ENCODE data around the gene CFDP1.

DNA sequence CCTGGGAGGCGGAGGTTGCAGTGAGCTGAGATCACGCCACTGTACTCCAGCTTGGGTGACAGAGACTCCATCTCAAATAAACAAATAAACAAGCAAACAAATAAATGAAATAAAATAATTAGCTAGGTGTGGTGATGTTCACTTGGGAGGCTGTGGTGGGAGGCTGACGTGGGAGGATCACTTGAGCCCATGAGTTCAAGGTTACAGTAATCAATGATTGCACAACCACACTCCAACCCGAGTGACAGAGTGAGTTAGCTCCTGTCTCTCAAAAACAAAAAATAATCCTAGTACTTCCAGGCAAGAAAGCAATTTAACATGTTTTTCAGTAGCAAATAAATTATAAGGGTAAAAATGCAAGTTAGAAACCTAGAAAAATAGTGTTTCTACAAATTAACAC is 26.4 kb downstream of the CFDP1 start:
- TF ChIP-seq EP300 (IDR thresholded peaks at IDR 0.05) (no peak), POLR2AphosphoS5 (IDR thresholded peaks at IDR 0.05) (no peak), POLR2A (IDR thresholded peaks at IDR 0.05) (no peak)
- TF ChIP-seq, protein P1, sequence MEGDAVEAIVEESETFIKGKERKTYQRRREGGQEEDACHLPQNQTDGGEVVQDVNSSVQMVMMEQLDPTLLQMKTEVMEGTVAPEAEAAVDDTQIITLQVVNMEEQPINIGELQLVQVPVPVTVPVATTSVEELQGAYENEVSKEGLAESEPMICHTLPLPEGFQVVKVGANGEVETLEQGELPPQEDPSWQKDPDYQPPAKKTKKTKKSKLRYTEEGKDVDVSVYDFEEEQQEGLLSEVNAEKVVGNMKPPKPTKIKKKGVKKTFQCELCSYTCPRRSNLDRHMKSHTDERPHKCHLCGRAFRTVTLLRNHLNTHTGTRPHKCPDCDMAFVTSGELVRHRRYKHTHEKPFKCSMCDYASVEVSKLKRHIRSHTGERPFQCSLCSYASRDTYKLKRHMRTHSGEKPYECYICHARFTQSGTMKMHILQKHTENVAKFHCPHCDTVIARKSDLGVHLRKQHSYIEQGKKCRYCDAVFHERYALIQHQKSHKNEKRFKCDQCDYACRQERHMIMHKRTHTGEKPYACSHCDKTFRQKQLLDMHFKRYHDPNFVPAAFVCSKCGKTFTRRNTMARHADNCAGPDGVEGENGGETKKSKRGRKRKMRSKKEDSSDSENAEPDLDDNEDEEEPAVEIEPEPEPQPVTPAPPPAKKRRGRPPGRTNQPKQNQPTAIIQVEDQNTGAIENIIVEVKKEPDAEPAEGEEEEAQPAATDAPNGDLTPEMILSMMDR (IDR thresholded peaks at IDR 0.05), result no peak

Data from upper lobe of left lung (tissue), 4 donors.